ENCODE data around the gene NT5C1A.

Gene NT5C1A

GRCh38 chr1:39657923-39658485 is 13.9 kb downstream of the NT5C1A start (continued):
- no peak for TF ChIP-seq ZBTB48 (tag by site-specific recombination; IDR thresholded peaks at IDR 0.05)
- TF ChIP-seq ZNF777 (tag by site-specific recombination; IDR thresholded peaks at IDR 0.05; ENCODE audit: borderline replicate concordance), result no peak
- TF ChIP-seq ZNF274 (IDR thresholded peaks at IDR 0.05; ENCODE audit: low read length), result no peak
- no peak for TF ChIP-seq ZNF274 (tag by site-specific recombination; IDR thresholded peaks at IDR 0.05; ENCODE audit: borderline replicate concordance)
- TF ChIP-seq ZNF114 (tag by site-specific recombination; IDR thresholded peaks at IDR 0.05), result no peak
- TF ChIP-seq, protein P1, sequence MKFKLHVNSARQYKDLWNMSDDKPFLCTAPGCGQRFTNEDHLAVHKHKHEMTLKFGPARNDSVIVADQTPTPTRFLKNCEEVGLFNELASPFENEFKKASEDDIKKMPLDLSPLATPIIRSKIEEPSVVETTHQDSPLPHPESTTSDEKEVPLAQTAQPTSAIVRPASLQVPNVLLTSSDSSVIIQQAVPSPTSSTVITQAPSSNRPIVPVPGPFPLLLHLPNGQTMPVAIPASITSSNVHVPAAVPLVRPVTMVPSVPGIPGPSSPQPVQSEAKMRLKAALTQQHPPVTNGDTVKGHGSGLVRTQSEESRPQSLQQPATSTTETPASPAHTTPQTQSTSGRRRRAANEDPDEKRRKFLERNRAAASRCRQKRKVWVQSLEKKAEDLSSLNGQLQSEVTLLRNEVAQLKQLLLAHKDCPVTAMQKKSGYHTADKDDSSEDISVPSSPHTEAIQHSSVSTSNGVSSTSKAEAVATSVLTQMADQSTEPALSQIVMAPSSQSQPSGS (tag by site-specific recombination; IDR thresholded peaks at IDR 0.05; ENCODE audit: low read depth), result no peak
- TF ChIP-seq ZNF629 (tag by site-specific recombination; IDR thresholded peaks at IDR 0.05), result no peak
- no peak for TF ChIP-seq ZBTB44 (tag by site-specific recombination; IDR thresholded peaks at IDR 0.05)
- TF ChIP-seq KLF16 (tag by site-specific recombination; IDR thresholded peaks at IDR 0.05), result no peak
- TF ChIP-seq ZNF473 (tag by site-specific recombination; IDR thresholded peaks at IDR 0.05), result no peak
- TF ChIP-seq GLI2 (tag by site-specific recombination; IDR thresholded peaks at IDR 0.05; ENCODE audit: borderline replicate concordance, low read depth), result no peak
- TF ChIP-seq CTCF (tag by site-specific recombination; IDR thresholded peaks at IDR 0.05), result peak; percentile 67; the same call in 1 of the 2 replicates
- peak; percentile 58 for TF ChIP-seq ZNF654 (tag by site-specific recombination; IDR thresholded peaks at IDR 0.05; ENCODE audit: low read depth)
- 0 out of 2 replicates have a peak, but pooled peaks have one; percentile 27 for TF ChIP-seq ZNF2 (tag by site-specific recombination; IDR thresholded peaks at IDR 0.05)
- no peak for TF ChIP-seq KLF9 (tag by site-specific recombination; IDR thresholded peaks at IDR 0.05; ENCODE audit: low read depth)
- no peak for TF ChIP-seq ZSCAN5A (tag by site-specific recombination; IDR thresholded peaks at IDR 0.05)
- TF ChIP-seq ZFP41 (tag by site-specific recombination; IDR thresholded peaks at IDR 0.05; ENCODE audit: borderline replicate concordance), result no peak
- TF ChIP-seq, protein P2, sequence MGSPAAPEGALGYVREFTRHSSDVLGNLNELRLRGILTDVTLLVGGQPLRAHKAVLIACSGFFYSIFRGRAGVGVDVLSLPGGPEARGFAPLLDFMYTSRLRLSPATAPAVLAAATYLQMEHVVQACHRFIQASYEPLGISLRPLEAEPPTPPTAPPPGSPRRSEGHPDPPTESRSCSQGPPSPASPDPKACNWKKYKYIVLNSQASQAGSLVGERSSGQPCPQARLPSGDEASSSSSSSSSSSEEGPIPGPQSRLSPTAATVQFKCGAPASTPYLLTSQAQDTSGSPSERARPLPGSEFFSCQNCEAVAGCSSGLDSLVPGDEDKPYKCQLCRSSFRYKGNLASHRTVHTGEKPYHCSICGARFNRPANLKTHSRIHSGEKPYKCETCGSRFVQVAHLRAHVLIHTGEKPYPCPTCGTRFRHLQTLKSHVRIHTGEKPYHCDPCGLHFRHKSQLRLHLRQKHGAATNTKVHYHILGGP (tag by site-specific recombination; IDR thresholded peaks at IDR 0.05), result no peak
- TF ChIP-seq, protein P3, sequence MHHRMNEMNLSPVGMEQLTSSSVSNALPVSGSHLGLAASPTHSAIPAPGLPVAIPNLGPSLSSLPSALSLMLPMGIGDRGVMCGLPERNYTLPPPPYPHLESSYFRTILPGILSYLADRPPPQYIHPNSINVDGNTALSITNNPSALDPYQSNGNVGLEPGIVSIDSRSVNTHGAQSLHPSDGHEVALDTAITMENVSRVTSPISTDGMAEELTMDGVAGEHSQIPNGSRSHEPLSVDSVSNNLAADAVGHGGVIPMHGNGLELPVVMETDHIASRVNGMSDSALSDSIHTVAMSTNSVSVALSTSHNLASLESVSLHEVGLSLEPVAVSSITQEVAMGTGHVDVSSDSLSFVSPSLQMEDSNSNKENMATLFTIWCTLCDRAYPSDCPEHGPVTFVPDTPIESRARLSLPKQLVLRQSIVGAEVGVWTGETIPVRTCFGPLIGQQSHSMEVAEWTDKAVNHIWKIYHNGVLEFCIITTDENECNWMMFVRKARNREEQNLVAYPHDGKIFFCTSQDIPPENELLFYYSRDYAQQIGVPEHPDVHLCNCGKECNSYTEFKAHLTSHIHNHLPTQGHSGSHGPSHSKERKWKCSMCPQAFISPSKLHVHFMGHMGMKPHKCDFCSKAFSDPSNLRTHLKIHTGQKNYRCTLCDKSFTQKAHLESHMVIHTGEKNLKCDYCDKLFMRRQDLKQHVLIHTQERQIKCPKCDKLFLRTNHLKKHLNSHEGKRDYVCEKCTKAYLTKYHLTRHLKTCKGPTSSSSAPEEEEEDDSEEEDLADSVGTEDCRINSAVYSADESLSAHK (tag by site-specific recombination; IDR thresholded peaks at IDR 0.05), result no peak
- TF ChIP-seq ZNF596 (tag by site-specific recombination; IDR thresholded peaks at IDR 0.05), result no peak
- no peak for TF ChIP-seq ZNF701 (tag by site-specific recombination; IDR thresholded peaks at IDR 0.05)
- no peak for TF ChIP-seq SP7 (tag by site-specific recombination; IDR thresholded peaks at IDR 0.05)
- no peak for TF ChIP-seq MYNN (tag by site-specific recombination; IDR thresholded peaks at IDR 0.05; ENCODE audit: borderline replicate concordance)
- peak; percentile 73 for TF ChIP-seq ZBTB17 (tag by site-specific recombination; IDR thresholded peaks at IDR 0.05)
- TF ChIP-seq EGR2 (tag by site-specific recombination; IDR thresholded peaks at IDR 0.05; ENCODE audit: low read depth), result no peak
- TF ChIP-seq ZNF302 (tag by site-specific recombination; IDR thresholded peaks at IDR 0.05; ENCODE audit: low read depth), result no peak
- TF ChIP-seq, protein P4, sequence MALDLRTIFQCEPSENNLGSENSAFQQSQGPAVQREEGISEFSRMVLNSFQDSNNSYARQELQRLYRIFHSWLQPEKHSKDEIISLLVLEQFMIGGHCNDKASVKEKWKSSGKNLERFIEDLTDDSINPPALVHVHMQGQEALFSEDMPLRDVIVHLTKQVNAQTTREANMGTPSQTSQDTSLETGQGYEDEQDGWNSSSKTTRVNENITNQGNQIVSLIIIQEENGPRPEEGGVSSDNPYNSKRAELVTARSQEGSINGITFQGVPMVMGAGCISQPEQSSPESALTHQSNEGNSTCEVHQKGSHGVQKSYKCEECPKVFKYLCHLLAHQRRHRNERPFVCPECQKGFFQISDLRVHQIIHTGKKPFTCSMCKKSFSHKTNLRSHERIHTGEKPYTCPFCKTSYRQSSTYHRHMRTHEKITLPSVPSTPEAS (tag by site-specific recombination; IDR thresholded peaks at IDR 0.05), result no peak
- no peak for TF ChIP-seq ZNF202 (tag by site-specific recombination; IDR thresholded peaks at IDR 0.05; ENCODE audit: borderline replicate concordance)
- no peak for TF ChIP-seq ZNF529 (tag by site-specific recombination; IDR thresholded peaks at IDR 0.05; ENCODE audit: insufficient replicate concordance)
- TF ChIP-seq ZSCAN23 (tag by site-specific recombination; IDR thresholded peaks at IDR 0.05), result no peak

Data from HEK293 (cell line).